ENCODE measurements around the gene ITGA5.

- TF ChIP-seq CTCF (conservative IDR thresholded peaks at IDR 0.05; ENCODE audit: low read depth, low read length) = peak; percentile 96
- no peak for TF ChIP-seq EZH2 (IDR thresholded peaks at IDR 0.05; ENCODE audit: low read length, unreplicated experiment)
Observed at GRCh38 chr12:54360717-54361456, 58.2 kb downstream of the ITGA5 start.
